B cell (primary cell): ENCODE measurements around the gene HSP90B1.

Source experiments
- EZH2 ChIP-seq: IDR thresholded peaks from 2 replicates; pipeline ENCODE4 v1.6.1; 2012; ENCODE audit warnings: borderline replicate concordance, low read depth, mild to moderate bottlenecking, moderate library complexity, low read length; ENCODE audit not compliant: insufficient read depth, poor library complexity, severe bottlenecking
- TF ChIP-seq, protein P1 (sequence below): fragments of 200-600 bp; IDR thresholded peaks from one replicate; pipeline ENCODE4 v1.8.0; 2022; ENCODE audit warnings: antibody characterized with exemption, mild to moderate bottlenecking

DNA sequence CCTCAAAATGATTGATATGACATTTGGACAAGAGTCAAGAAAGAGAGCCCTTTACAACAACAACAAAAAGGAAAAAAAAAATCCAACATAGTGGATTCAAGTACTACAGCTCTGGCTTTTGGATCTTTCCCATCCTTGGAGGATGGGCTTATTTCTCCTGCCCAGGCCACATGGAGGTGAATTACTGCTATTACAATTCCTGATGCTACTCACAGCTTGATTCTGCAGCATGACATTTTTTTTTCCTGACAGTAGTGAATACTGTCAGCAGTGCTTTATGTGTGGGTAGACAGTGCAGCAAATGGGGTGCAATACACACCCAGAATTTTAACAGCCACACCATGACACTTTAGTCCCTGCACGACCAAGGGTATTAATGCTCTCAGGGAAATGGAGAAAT is 42.5 kb upstream of the HSP90B1 start:
- TF ChIP-seq, protein P1, sequence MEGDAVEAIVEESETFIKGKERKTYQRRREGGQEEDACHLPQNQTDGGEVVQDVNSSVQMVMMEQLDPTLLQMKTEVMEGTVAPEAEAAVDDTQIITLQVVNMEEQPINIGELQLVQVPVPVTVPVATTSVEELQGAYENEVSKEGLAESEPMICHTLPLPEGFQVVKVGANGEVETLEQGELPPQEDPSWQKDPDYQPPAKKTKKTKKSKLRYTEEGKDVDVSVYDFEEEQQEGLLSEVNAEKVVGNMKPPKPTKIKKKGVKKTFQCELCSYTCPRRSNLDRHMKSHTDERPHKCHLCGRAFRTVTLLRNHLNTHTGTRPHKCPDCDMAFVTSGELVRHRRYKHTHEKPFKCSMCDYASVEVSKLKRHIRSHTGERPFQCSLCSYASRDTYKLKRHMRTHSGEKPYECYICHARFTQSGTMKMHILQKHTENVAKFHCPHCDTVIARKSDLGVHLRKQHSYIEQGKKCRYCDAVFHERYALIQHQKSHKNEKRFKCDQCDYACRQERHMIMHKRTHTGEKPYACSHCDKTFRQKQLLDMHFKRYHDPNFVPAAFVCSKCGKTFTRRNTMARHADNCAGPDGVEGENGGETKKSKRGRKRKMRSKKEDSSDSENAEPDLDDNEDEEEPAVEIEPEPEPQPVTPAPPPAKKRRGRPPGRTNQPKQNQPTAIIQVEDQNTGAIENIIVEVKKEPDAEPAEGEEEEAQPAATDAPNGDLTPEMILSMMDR, result no peak
- TF ChIP-seq EZH2, result no peak
